ENCODE data around the gene MBLAC2. TPM values are rescaled to one million over a fixed set of nuclear protein-coding genes. Genes with fewer than 3 reads are reported as not detected.

The MBLAC2 gene
- total RNA-seq (2014; rRNA removed; shearing (Covaris generic)) (3.7 and 4.8 TPM in 2 replicates), polyA plus RNA-seq (2016; fragmentation: Nextera tagmentation; extraction: Ambion mirVana) (5.6 and 5.9 TPM in 2 replicates)

- H3K4me1 ChIP-seq (ENCODE audit: insufficient read depth): peaks cover 9% of the 10 kb centered on the region
Measured at GRCh38 chr5:90474235-90475107, at the start of gene MBLAC2, which contains the start of gene POLR3G. TSS of gene MBLAC2 (minus strand) at chr5:90474771. CDS start at chr5:90474292, 479 bp downstream. TSS of gene POLR3G (plus strand) at chr5:90474864. CDS start at chr5:90485568, 10,704 bp downstream.

GRCh38 chr5:90519081-90519480 is 44.5 kb upstream of the MBLAC2 start:
- no peak overlapping the region for H3K9ac ChIP-seq
- peaks cover 33% of the 10 kb centered on the region for H3K36me3 ChIP-seq (ENCODE audit: low read depth)
- H3K79me2 ChIP-seq (ENCODE audit: insufficient read depth): 0 out of 2 replicates have a peak, but pooled peaks cover 3% of the 10 kb centered on the region
- no peak overlapping the region for H2AFZ ChIP-seq
- H3K4me1 ChIP-seq (ENCODE audit: insufficient read depth): peaks cover 9% of the 10 kb centered on the region; the same call in 1 of the 2 replicates
- no peak overlapping the region for H3K27ac ChIP-seq
- no peak for TF ChIP-seq EZH2phosphoT487 (IDR thresholded peaks at IDR 0.05; ENCODE audit: insufficient read depth, low read depth)
- TF ChIP-seq EZH2 (IDR thresholded peaks at IDR 0.05; ENCODE audit: insufficient read depth, poor library complexity, severe bottlenecking): no peak
- no peaks in the 10 kb centered on the region for H3K9me2 ChIP-seq (ENCODE audit: insufficient read depth)
- 0 out of 2 replicates have a peak, but pooled peaks cover 7% of the 10 kb centered on the region for H3F3A ChIP-seq (ENCODE audit: insufficient read depth)
- in situ Hi-C loops (cut with MboI): no loop called here
- H4K20me1 ChIP-seq (ENCODE audit: insufficient read depth): no peaks in the 10 kb centered on the region
- WGBS, 2 experiments (ENCODE audit: low coverage in 1 of 2, low lambda C conversion rate in 2 of 2, missing lambda C conversion rate in 2 of 2): 94 to 95% methylated on average over 7 of the region's 7 CpGs
- no peak overlapping the region for H3K4me3 ChIP-seq
- no peak overlapping the region for H3K4me2 ChIP-seq (ENCODE audit: unreplicated experiment)
- DNase-seq: no peak
- H3K9me3 ChIP-seq (ENCODE audit: low read depth): no peaks in the 10 kb centered on the region
- H3K27me3 ChIP-seq (replicated peaks; ENCODE audit: insufficient read depth): no peaks in the 10 kb centered on the region

More at GRCh38 chr5:90474235-90475107, at the start of gene MBLAC2, which contains the start of gene POLR3G:
- H3K36me3 ChIP-seq (ENCODE audit: low read depth): no peaks in the 10 kb centered on the region
- peak within 1 kb of the TSS; percentile 21 for H3K27ac ChIP-seq
- H3K79me2 ChIP-seq (ENCODE audit: insufficient read depth): peaks cover 21% of the 10 kb centered on the region
- H3K4me3 ChIP-seq: peak within 1 kb of the TSS; percentile 88
- TF ChIP-seq EZH2 (IDR thresholded peaks at IDR 0.05; ENCODE audit: insufficient read depth, poor library complexity, severe bottlenecking) (no peak), EZH2phosphoT487 (IDR thresholded peaks at IDR 0.05; ENCODE audit: insufficient read depth, low read depth) (no peak)
- DNase-seq: peak; percentile 97
- H4K20me1 ChIP-seq (ENCODE audit: insufficient read depth): no peaks in the 10 kb centered on the region
- H3K27me3 ChIP-seq (replicated peaks; ENCODE audit: insufficient read depth): no peaks in the 10 kb centered on the region
- WGBS, 2 experiments (ENCODE audit: low coverage in 1 of 2, low lambda C conversion rate in 2 of 2, missing lambda C conversion rate in 2 of 2): 1% methylated on average over 61 to 73 of the region's 73 CpGs
- peak within 1 kb of the TSS; percentile 87 for H3K4me2 ChIP-seq (ENCODE audit: unreplicated experiment)
- peaks cover 5% of the 10 kb centered on the region for H3F3A ChIP-seq (ENCODE audit: insufficient read depth)
- in situ Hi-C loops (cut with MboI): no loop called here
- H3K9me3 ChIP-seq (ENCODE audit: low read depth): no peaks in the 10 kb centered on the region
- H3K9ac ChIP-seq: peak within 1 kb of the TSS; percentile 82
- H2AFZ ChIP-seq: peak within 1 kb of the TSS; percentile 98
- H3K9me2 ChIP-seq (ENCODE audit: insufficient read depth): no peaks in the 10 kb centered on the region

- Histone ChIP-seq H3K27me3 (replicated peaks; ENCODE audit: insufficient read depth) (no peaks in the 10 kb centered on the region), H3K4me1 (ENCODE audit: insufficient read depth) (0 out of 2 replicates have a peak, but pooled peaks cover 5% of the 10 kb centered on the region), H3K9ac (no peak overlapping the region), H3K9me3 (ENCODE audit: low read depth) (no peaks in the 10 kb centered on the region), H3K4me3 (no peak overlapping the region), H3F3A (ENCODE audit: insufficient read depth) (0 out of 2 replicates have a peak, but pooled peaks cover 7% of the 10 kb centered on the region), H3K4me2 (ENCODE audit: unreplicated experiment) (no peak overlapping the region), H2AFZ (no peak overlapping the region), H3K36me3 (ENCODE audit: low read depth) (peaks cover 30% of the 10 kb centered on the region), H3K27ac (no peak overlapping the region), H4K20me1 (ENCODE audit: insufficient read depth) (no peaks in the 10 kb centered on the region), H3K9me2 (ENCODE audit: insufficient read depth) (no peaks in the 10 kb centered on the region), H3K79me2 (ENCODE audit: insufficient read depth) (0 out of 2 replicates have a peak, but pooled peaks cover 3% of the 10 kb centered on the region)
- in situ Hi-C loops (cut with MboI): no loop called here
- peak; percentile 28 for DNase-seq
- no peak for TF ChIP-seq EZH2phosphoT487 (IDR thresholded peaks at IDR 0.05; ENCODE audit: insufficient read depth, low read depth)
- no peak for TF ChIP-seq EZH2 (IDR thresholded peaks at IDR 0.05; ENCODE audit: insufficient read depth, poor library complexity, severe bottlenecking)
Measured at GRCh38 chr5:90518661-90519060, 44.1 kb upstream of the MBLAC2 start.

- no peaks in the 10 kb centered on the region for H3K9me3 ChIP-seq (ENCODE audit: low read depth)
- no peak overlapping the region for H2AFZ ChIP-seq
- WGBS, 2 experiments (ENCODE audit: low coverage in 1 of 2, low lambda C conversion rate in 2 of 2, missing lambda C conversion rate in 2 of 2): 94 to 95% methylated on average over 3 of the region's 3 CpGs
- no peak for TF ChIP-seq EZH2phosphoT487 (IDR thresholded peaks at IDR 0.05; ENCODE audit: insufficient read depth, low read depth)
- no peak for TF ChIP-seq EZH2 (IDR thresholded peaks at IDR 0.05; ENCODE audit: insufficient read depth, poor library complexity, severe bottlenecking)
- H3K36me3 ChIP-seq (ENCODE audit: low read depth): peaks cover 15% of the 10 kb centered on the region
- no peak overlapping the region for H3K9ac ChIP-seq
- no peaks in the 10 kb centered on the region for H3K27me3 ChIP-seq (replicated peaks; ENCODE audit: insufficient read depth)
- no peak overlapping the region for H3K4me3 ChIP-seq
- no peaks in the 10 kb centered on the region for H3K79me2 ChIP-seq (ENCODE audit: insufficient read depth)
- no peak for DNase-seq
- no peaks in the 10 kb centered on the region for H3K9me2 ChIP-seq (ENCODE audit: insufficient read depth)
- H3K4me1 ChIP-seq (ENCODE audit: insufficient read depth): peaks cover 12% of the 10 kb centered on the region; the same call in 1 of the 2 replicates
- H3K4me2 ChIP-seq (ENCODE audit: unreplicated experiment): no peak overlapping the region
- no peak overlapping the region for H3K27ac ChIP-seq
- no peaks in the 10 kb centered on the region for H4K20me1 ChIP-seq (ENCODE audit: insufficient read depth)
- peaks cover 14% of the 10 kb centered on the region; the same call in 1 of the 2 replicates for H3F3A ChIP-seq (ENCODE audit: insufficient read depth)
- in situ Hi-C loops (cut with MboI): no loop called here
Measured at GRCh38 chr5:90514520-90514919, 39.9 kb upstream of the MBLAC2 start.
